ENCODE data around the gene LGI2. TPM values are rescaled to one million over a fixed set of nuclear protein-coding genes. Genes with fewer than 3 reads are reported as not detected.

Gene LGI2
- total and polyA plus RNA-seq, 2 of the 8 experiments (the other 6 are each of a cell fraction or from before 2014, with no cell fraction given), result 2.3 to 4.0 TPM

DNA sequence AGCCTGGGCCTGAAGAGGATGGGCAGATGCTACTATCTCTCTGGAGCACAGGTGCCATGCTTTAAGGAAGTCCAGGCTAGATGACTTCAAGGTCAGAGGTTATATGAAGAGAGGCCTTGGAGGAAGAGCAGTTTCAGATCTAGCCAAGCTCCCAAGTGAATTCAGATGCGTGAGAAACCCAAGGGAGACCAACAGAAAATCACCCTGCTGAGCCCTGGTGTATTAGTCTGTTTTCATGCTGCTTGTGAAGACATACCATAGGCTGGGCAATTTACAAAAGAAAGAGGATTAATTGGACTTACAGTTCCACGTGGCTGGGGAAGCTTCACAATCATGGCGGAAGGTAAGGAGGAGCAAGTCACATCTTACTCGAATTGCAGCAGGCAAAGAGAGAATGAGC lies 47.8 kb upstream of the LGI2 start:
- Histone ChIP-seq H2AFZ (ENCODE audit: low read length) (0 out of 2 replicates have a peak overlapping the region, but pooled peaks have one; percentile 36), H3K4me3 (ENCODE audit: extremely low read depth in 1 of 4, insufficient read depth in 2 of 4, low read depth in 3 of 4, low read length in 4 of 4) (no peak overlapping the region), H4K5ac (ENCODE audit: insufficient read length, low read depth, low read length) (no peak overlapping the region), H3K9me3 (ENCODE audit: insufficient read depth in 2 of 2, low read depth in 1 of 2, low read length in 1 of 2) (no peaks in the 10 kb centered on the region), H2BK5ac (ENCODE audit: low read depth, low read length) (no peak overlapping the region), H2AK5ac (ENCODE audit: low read depth, low read length) (no peak overlapping the region), H3K23me2 (ENCODE audit: low read depth, low read length) (no peaks in the 10 kb centered on the region), H3K9ac (replicated peaks in 1 of 4; ENCODE audit: extremely low read depth in 1 of 4, low read depth in 3 of 4, low read length in 3 of 4) (no peak overlapping the region), H3K4me2 (ENCODE audit: insufficient read depth in 1 of 2, low read depth in 2 of 2, low read length in 2 of 2) (no peak overlapping the region), H3K4me1 (replicated peaks in 1 of 4; ENCODE audit: control insufficient read depth in 3 of 4, insufficient read depth in 4 of 4, low read length in 3 of 4) (peaks cover 0 to 2% (median 0%) of the 10 kb centered on the region in 4 experiments; a peak in 2 of 7 replicates), H3K36me3 (ENCODE audit: control insufficient read depth in 2 of 4, insufficient read depth in 4 of 4, low read length in 3 of 4) (no peaks in the 10 kb centered on the region), H3K27ac (ENCODE audit: low read depth, low read length) (no peak overlapping the region), H2BK120ac (replicated peaks; ENCODE audit: low read depth, low read length) (no peak overlapping the region), H4K8ac (ENCODE audit: extremely low read depth, insufficient read depth, low read length) (no peak overlapping the region), H4K20me1 (replicated peaks in 1 of 2; ENCODE audit: control insufficient read depth in 1 of 2, insufficient read depth in 2 of 2, low read length in 2 of 2) (no peaks in the 10 kb centered on the region), H3K4ac (replicated peaks; ENCODE audit: insufficient read length, low read depth, low read length) (no peak overlapping the region), H3K79me1 (ENCODE audit: low read depth, low read length) (no peaks in the 10 kb centered on the region), H3K23ac (ENCODE audit: insufficient read length) (no peak overlapping the region), H3K14ac (ENCODE audit: insufficient read length) (no peak overlapping the region), H2BK15ac (ENCODE audit: low read length) (no peak overlapping the region), H3K56ac (replicated peaks; ENCODE audit: insufficient read length, low read depth, low read length) (no peak overlapping the region), H2BK20ac (ENCODE audit: low read length) (no peak overlapping the region; the same call in 1 of the 2 replicates), H4K91ac (replicated peaks; ENCODE audit: insufficient read length, low read length) (no peak overlapping the region), H3K18ac (ENCODE audit: extremely low read depth, low read length) (no peak overlapping the region), H3K79me2 (ENCODE audit: control insufficient read depth in 1 of 2, insufficient read depth in 2 of 2, low read length in 2 of 2) (no peaks in the 10 kb centered on the region), H2BK12ac (ENCODE audit: low read depth, low read length) (no peak overlapping the region), H3K27me3 (replicated peaks in 1 of 4; ENCODE audit: control insufficient read depth in 3 of 4, extremely low read depth in 1 of 4, insufficient read depth in 3 of 4, low read length in 3 of 4) (no peaks in the 10 kb centered on the region)
- peak; percentile 20; the same call in 1 of the 2 replicates for TF ChIP-seq YY1 (IDR thresholded peaks at IDR 0.05; ENCODE audit: low read depth, low read length)
- TF ChIP-seq MAX (IDR thresholded peaks at IDR 0.05), result peak; percentile 27; the same call in 1 of the 2 replicates
- TF ChIP-seq NANOG (IDR thresholded peaks at IDR 0.05; ENCODE audit: insufficient read depth, low read depth, low read length, poor library complexity, severe bottlenecking), result no peak
- DNase-seq (ENCODE audit: low read depth in 1 of 2, low spot score in 2 of 2) (no peak), FAIRE-seq (peak; percentile 39)
- POLR2A ChIA-PET (ENCODE audit: partially characterized antibody), result no interaction called here
- WGBS, 2 experiments (ENCODE audit: extremely low coverage in 1 of 2, insufficient coverage in 1 of 2, insufficient read length in 1 of 2, insufficient replicate concordance in 2 of 2, low coverage in 1 of 2, low lambda C conversion rate in 2 of 2, missing lambda C conversion rate in 1 of 2), result 74% methylated on average over 4 of the region's 4 CpGs; no CpG with 5 or more reads in 1 of the 2 experiments
- CTCF ChIA-PET (ENCODE audit: partially characterized antibody), result interaction anchor here (0.7 to 1.3 kb wide), 2 partner anchors 9 to 33 kb away, joined by 3 to 5 read pairs; no protein-coding TSS in a partner anchor

Measured in H1 (cell line).